ENCODE data around the gene CNGA4.
"Not testable (repeated sequence)": the region's sequence is repeated elsewhere in the genome, so short reads cannot be mapped to it uniquely, and the experiment has no call there.

The CNGA4 gene

DNA sequence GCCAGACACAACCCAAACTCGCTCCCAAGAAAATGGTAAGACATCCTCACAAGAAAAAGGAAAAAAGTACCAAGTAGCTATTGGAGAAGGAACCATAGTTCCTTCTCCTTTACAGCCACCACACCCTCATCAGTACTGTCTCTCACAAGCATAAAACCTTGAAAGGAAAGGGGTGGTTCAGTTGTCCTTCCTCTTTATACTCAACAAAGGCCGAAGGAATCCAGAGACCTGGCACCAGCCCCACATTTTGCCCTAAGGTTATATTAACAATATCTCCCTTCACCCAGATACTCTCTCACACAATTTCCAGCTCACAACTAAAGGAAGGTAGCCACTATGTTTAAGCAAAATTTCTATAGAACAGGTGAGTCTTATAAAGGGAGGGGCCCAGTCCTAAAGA, 13.0 kb upstream of the CNGA4 start:
- DNase-seq = no peak

- DNase-seq = no peak
Measured at GRCh38 chr11:6228520-6228919, 10.4 kb upstream of the CNGA4 start.

- DNase-seq = no peak
Measured at GRCh38 chr11:6229911-6230310, 9.0 kb upstream of the CNGA4 start.

- DNase-seq = no peak
Measured at GRCh38 chr11:6232899-6233298, 6.0 kb upstream of the CNGA4 start.

DNA sequence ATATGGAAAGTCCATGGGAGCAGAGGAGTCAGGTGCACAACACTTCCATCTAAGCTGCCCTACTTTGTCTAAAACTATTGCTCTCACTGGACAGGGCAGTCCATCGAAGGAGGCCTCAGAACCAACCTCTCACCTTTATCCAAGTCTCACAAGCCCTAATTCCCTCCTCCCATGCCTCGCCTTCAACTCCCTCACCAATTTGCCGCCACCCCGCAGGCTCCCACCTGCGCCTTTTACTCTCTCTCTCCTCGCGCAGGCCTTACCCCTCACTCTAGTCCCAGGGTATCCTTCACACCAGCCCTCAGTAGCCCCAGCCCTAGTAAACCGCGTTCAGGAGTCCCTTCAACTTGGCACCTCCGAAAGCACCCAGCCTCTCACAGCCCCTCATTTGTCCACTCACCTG, 4.9 kb upstream of the CNGA4 start:
- no peak for DNase-seq

DNA sequence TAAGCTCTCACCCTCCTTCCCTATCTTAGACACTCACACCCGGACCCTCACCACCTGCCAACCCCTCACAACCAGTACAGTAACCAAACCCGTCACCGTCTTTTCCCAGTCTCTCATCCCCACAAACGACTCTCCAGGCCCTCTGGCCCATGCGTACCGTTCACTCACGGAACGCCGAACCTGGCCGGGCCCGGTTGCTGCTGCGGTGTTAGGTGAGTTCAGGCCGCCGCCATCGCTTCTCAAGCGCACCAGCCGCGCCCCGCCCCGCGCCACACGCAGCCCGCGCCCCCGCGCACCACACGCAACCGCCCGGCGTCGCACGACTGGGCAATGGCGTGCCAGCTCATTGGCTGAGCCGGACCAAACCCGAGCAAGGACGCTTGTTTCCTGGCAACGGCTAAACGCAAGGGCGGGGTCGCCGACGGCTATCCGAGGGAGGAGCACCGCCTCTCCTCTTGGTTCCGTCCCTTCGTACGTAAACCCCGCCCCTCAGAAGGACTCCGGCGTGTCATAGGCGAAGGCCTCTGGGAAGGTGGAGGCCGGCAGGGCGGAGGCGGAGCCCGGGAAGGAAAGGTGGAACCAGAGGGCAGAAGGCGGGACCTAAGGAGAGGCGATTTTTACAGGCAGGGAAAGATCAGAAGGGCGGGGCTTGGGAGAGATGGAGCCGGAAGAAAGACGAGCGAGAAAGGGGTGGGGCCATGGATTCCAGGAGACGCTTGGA, 4.3 kb upstream of the CNGA4 start, which contains the start of gene FHIP1B:
FHIP1B (minus strand) TSS at position 250 of the 721 bp plus-strand sequence. CDS start 10,120 bp downstream, outside the sequence.
- peak; percentile 99 for DNase-seq

DNA sequence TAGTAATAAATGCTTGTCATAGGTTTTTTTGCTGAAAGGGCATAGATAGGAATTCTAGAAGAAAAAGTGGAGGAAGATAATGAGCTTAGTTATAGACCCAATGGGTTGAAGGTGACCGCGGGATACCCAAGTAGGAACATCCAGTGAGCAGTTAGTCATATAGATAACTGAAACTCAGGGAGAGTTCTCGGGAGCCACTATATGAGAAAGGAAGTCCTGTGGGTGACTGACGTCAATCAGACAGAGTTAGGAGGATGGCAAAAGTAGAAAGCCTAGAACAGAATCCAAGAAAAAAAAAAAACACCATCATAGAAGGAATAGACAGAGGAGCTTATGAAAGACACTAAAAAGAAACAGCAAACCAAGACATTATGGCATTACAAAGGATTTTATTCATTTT, 1.6 kb upstream of the CNGA4 start:
- no peak for DNase-seq

DNA sequence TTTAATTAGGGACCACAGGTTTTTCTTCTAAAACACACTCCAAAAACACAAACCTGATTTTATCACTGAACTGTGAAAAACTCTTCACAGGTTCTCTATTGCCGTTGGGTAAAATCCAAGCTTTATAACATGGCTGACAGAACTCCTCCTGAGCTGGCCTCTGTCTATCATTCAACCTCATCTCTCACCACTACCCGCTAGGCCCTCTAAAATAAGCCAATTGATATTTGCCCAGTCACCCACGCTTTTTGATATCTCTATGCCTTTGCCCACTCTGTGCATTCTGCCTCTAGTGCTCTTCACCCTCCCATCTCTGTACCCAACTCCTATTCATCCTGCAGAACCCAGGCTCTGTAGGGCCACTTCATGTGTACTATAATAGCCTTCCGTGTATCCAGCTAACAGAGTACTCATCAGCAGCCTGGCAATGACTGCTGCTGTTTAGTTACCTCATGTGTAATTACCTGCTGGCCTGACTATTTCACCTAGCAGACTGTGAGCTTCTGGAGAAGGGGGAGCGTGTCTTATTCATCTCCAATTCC, 1.1 kb upstream of the CNGA4 start:
- no peak for DNase-seq

GRCh38 chr11:6240139-6240538, 1.2 kb downstream of the CNGA4 start:
- no peak for DNase-seq

GRCh38 chr11:6240781-6241180, 1.9 kb downstream of the CNGA4 start:
- DNase-seq = no peak

- DNase-seq = no peak
Measured at GRCh38 chr11:6241316-6241715, 2.4 kb downstream of the CNGA4 start.

- DNase-seq = no peak
Measured at GRCh38 chr11:6245536-6245935, 6.6 kb downstream of the CNGA4 start.

DNA sequence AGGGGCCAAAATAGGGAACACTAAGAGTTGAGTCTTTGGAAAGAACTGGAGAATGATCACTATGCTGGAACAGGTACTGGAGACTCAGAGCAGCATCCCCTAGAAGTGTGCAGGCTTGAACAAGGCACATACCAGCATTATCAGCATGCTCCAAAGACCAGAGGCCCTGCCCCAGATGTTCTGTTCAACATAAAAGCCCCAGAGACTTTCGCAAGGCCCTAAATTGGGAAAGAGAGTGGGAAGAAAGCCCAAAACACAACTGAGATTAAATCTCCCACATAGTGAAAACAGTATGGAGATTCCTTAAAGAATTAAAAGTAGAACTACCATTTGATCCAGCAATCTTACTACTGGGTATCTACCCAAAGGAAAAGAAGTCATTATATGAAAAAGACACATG, 9.4 kb downstream of the CNGA4 start:
- DNase-seq = no peak

DNA sequence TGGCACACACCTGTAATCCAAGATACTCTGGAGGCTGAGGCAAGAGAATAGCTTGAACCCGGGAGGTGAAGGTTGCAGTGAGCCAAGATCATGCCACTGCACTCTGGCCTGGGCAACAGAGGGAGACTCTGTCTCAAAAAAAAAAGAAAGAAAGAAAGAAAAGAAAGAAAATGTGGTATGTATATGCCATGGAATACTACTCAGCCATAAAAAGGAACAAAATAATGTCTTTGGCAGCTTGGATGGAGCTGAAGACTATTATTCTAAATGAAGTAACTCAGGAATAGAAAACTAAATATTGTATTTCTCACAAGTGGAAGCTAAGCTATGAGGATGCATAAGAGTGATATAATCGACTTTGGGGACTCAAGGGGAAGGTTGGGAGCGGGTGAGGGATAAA, 10.0 kb downstream of the CNGA4 start:
- DNase-seq = not testable (repeated sequence)

DNA sequence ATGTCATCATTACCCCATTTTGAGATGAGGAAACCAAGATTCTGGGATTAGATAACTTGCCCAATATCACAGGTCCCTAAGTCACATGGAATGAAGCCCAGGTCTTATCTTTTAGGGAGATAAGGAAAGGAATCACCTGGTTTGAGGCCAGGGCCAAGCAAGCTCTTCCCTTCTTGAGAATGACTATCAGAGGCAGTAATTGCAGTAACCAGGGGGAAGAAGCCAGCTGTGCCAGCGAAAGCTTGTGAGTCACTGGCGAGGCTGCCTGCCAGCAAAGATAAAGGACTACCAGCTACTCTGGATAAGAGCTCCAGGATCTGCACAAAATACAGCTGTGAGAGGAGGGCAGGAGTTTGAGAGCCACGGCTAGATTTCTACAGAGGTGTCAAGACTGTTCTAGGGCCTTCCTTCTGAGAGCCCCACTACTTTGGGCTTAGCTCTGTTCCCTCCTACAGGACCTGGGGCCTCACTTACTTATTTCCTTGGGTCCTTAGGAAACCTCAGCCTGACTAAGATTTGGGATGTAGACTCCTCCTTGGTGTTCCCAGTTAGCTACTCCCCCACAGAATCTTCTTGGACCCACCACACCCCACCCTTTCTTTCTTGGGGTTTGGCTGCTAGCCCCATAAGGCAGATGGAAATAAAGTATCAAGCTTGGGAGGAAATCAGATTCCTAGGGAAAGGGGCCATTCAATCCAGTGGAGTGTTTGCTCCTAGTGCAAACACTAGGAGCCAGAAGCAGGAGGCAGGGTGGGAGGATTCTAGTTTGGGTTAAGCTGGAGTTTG, 11.1 kb downstream of the CNGA4 start:
- no peak for DNase-seq

GRCh38 chr11:6251120-6251733, 12.3 kb downstream of the CNGA4 start:
- DNase-seq = peak; percentile 18

- no peak for DNase-seq
Measured at GRCh38 chr11:6251990-6252473, 13.1 kb downstream of the CNGA4 start.

GRCh38 chr11:6253197-6253596, 14.3 kb downstream of the CNGA4 start:
- no peak for DNase-seq

GRCh38 chr11:6258141-6258540, 19.3 kb downstream of the CNGA4 start:
- no peak for DNase-seq

GRCh38 chr11:6258571-6259081, 19.7 kb downstream of the CNGA4 start:
- DNase-seq = peak; percentile 6

DNA sequence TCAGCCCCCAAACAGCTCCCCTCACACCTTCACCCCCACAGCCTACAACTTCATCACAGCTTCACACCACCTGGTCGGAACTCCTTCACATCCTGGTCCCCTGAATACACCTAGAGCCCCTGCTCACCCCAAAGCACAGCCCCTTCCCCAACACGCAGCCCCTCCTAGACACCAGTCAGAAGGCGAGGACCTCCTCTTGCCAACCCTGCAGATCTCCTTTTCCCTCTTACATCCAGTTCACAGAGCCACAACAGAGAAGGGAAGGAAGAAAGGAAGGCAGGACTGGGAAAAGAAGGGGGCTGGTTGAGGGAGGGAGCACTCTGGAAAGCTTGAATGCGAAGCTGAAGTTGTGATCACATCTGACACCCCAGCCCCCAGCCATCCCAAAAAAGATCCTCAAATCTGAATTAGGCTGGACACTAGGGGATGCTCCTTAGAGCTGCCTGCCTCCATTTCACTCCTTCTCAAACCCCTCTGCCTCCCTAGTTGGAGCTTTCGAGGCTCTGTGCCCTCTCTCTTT, 21.4 kb downstream of the CNGA4 start:
- no peak for DNase-seq

- DNase-seq = no peak
Measured at GRCh38 chr11:6263662-6264061, 24.8 kb downstream of the CNGA4 start.

DNA sequence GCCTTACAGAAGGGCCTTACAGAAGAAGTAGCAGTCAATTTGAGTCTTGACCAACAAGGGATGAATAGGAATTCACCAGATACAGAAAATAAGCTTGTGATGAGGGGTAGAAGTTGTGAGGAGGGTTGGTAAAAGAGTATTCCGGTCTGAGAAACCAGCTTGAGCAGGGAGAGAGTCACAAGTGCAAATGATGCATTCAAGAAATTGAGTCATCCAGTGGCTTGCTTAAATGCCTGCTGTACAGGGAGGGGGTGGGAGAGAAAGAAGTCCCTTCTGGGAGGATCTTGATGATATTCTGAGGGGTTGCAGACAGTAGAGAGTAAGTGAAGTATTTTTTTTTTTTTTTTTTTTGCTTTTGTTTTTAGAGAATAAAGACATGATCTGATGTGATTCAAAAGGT, 29.9 kb downstream of the CNGA4 start:
- no peak for DNase-seq
